IMR-90 (cell line): ENCODE data around the gene FOXN3. TPM values are rescaled to one million over a fixed set of nuclear protein-coding genes. Genes with fewer than 3 reads are reported as not detected.

Experiments used
- ATAC-seq: fragments of 200-7000 bp; cut with Tn5 transposase; 2 replicates; pipeline ENCODE4 v1.9.1; 2020; ENCODE audit warnings: low read depth, mild to moderate bottlenecking, moderate library complexity
- BruUV-seq: library from RNA; stranded (reverse); fragments of 400-500 nt; replicated peaks from 2 replicates; lab custom pipeline; 2021; lab: Mats Ljungman, UMichigan
- CTCF ChIA-PET: fragments of 300-600 bp; formaldehyde crosslinking; extraction: SDS; loops from one replicate; lab custom pipeline; 2021; ENCODE audit warnings: antibody characterized with exemption; lab: Yijun Ruan, JAX
- POLR2A ChIA-PET: fragments of 300-600 bp; sonication (Branson Sonifier 250); formaldehyde crosslinking; loops from one replicate; lab custom pipeline; 2022; ENCODE audit warnings: antibody characterized with exemption; ENCODE audit not compliant: unreplicated experiment; lab: Charles Lee
- DNase-seq: peaks from one replicate; pipeline ENCODE4 v3.0.0; 2013
- H2AFZ ChIP-seq: replicated peaks from 2 replicates; pipeline ENCODE3; 2013; ENCODE audit warnings: low read length, mild to moderate bottlenecking; ENCODE audit not compliant: poor library complexity
- H2AK5ac ChIP-seq: 2 replicates; pipeline ENCODE4 v1.6.1; 2013; ENCODE audit warnings: low read depth, low read length, inconsistent platforms
- H2AK9ac ChIP-seq: replicated peaks from 2 replicates; pipeline ENCODE3; 2013; ENCODE audit warnings: mild to moderate bottlenecking, low read depth, low read length, moderate library complexity; ENCODE audit not compliant: poor library complexity
- H2BK120ac ChIP-seq: 2 replicates; pipeline ENCODE4 v1.6.1; 2013; ENCODE audit warnings: low read depth, low read length, inconsistent platforms
- H2BK15ac ChIP-seq: 3 replicates; pipeline ENCODE4 v1.6.1; 2013; ENCODE audit warnings: low read depth, low read length, inconsistent platforms
- H2BK20ac ChIP-seq: 2 replicates; pipeline ENCODE4 v1.6.1; 2013; ENCODE audit warnings: low read depth, mild to moderate bottlenecking, inconsistent platforms, low read length, moderate library complexity
- H2BK5ac ChIP-seq: 2 replicates; pipeline ENCODE4 v1.6.1; 2013; ENCODE audit warnings: mild to moderate bottlenecking, low read depth, low read length, inconsistent platforms; ENCODE audit not compliant: poor library complexity, severe bottlenecking
- H3K14ac ChIP-seq: replicated peaks from 2 replicates; pipeline ENCODE4 v1.6.1; 2013; ENCODE audit warnings: low read depth, low read length, inconsistent platforms
- H3K18ac ChIP-seq: 2 replicates; pipeline ENCODE4 v1.6.1; 2013; ENCODE audit warnings: low read depth, low read length, control low read depth
- H3K23ac ChIP-seq: 2 replicates; pipeline ENCODE4 v1.6.1; 2013; ENCODE audit warnings: low read depth, low read length, inconsistent platforms
- H3K27ac ChIP-seq: 2 replicates; pipeline ENCODE4 v1.5.1; 2013; ENCODE audit warnings: mild to moderate bottlenecking, control low read depth, low read length; ENCODE audit not compliant: insufficient read depth
- H3K27me3 ChIP-seq: 2 replicates; pipeline ENCODE4 v1.6.1; 2013; ENCODE audit warnings: low read length; ENCODE audit not compliant: control insufficient read depth, insufficient read depth
- H3K36me3 ChIP-seq: 2 replicates; pipeline ENCODE4 v1.6.1; 2013; ENCODE audit warnings: low read length, mixed read lengths; ENCODE audit not compliant: control insufficient read depth, insufficient read depth
- H3K4ac ChIP-seq: 2 replicates; pipeline ENCODE4 v1.6.1; 2013; ENCODE audit warnings: low read depth, low read length, inconsistent platforms
- H3K4me1 ChIP-seq: 2 replicates; pipeline ENCODE4 v1.6.1; 2013; ENCODE audit warnings: low read length, mixed read lengths; ENCODE audit not compliant: control insufficient read depth, insufficient read depth
- H3K4me2 ChIP-seq: 2 replicates; pipeline ENCODE4 v1.6.1; 2013; ENCODE audit warnings: low read depth, mild to moderate bottlenecking, control low read depth, low read length, moderate library complexity
- H3K4me3 ChIP-seq: 2 replicates; pipeline ENCODE4 v1.5.1; 2013; ENCODE audit warnings: low read depth, mild to moderate bottlenecking, control low read depth, low read length, moderate library complexity; ENCODE audit not compliant: insufficient read depth
- H3K56ac ChIP-seq: 2 replicates; pipeline ENCODE4 v1.6.1; 2013; ENCODE audit warnings: low read length, inconsistent platforms; ENCODE audit not compliant: insufficient read depth; ENCODE audit errors: extremely low read depth
- H3K79me1 ChIP-seq, 2 experiments: 2 replicates each; pipeline ENCODE4 v1.6.1; 2013; ENCODE audit warnings: low read length in 2 of 2, inconsistent platforms in 1 of 2, low read depth in 1 of 2
- H3K9ac ChIP-seq: 2 replicates; pipeline ENCODE4 v1.6.1; 2013; ENCODE audit warnings: low read depth, low read length, control low read depth
- H3K9me1 ChIP-seq: 2 replicates; pipeline ENCODE4 v1.6.1; 2013; ENCODE audit warnings: low read length, inconsistent platforms; ENCODE audit not compliant: insufficient read depth
- H3K9me3 ChIP-seq: 2 replicates; pipeline ENCODE4 v1.6.1; 2013; ENCODE audit warnings: low read length; ENCODE audit not compliant: control insufficient read depth, insufficient read depth
- H4K20me1 ChIP-seq: 2 replicates; pipeline ENCODE4 v1.6.1; 2013; ENCODE audit warnings: low read length, inconsistent platforms; ENCODE audit not compliant: insufficient read depth
- H4K5ac ChIP-seq: 2 replicates; pipeline ENCODE4 v1.6.1; 2013; ENCODE audit warnings: mild to moderate bottlenecking, low read depth, low read length, control low read depth
- H4K8ac ChIP-seq, 2 experiments: 2 replicates each; pipeline ENCODE4 v1.6.1; 2013; ENCODE audit warnings: low read depth in 2 of 2, low read length in 2 of 2, control low read depth in 1 of 2, inconsistent platforms in 1 of 2
- H4K91ac ChIP-seq: 2 replicates; pipeline ENCODE4 v1.6.1; 2013; ENCODE audit warnings: low read depth, low read length, inconsistent platforms; ENCODE audit not compliant: insufficient read depth
- BHLHE40 ChIP-seq: fragments of 150-350 bp; IDR thresholded peaks from 2 replicates; pipeline ENCODE4 v1.6.1; 2016; ENCODE audit warnings: mild to moderate bottlenecking, low read depth, low read length
- CEBPB ChIP-seq: IDR thresholded peaks from 2 replicates; pipeline ENCODE4 v1.6.1; 2012; ENCODE audit warnings: low read depth, low read length, improper control_type of control experiment
- CHD1 ChIP-seq: IDR thresholded peaks from 2 replicates; pipeline ENCODE4 v1.6.1; 2012; ENCODE audit warnings: low read depth, low read length, improper control_type of control experiment
- ELK1 ChIP-seq: fragments of 150-350 bp; IDR thresholded peaks from 2 replicates; pipeline ENCODE4 v1.6.1; 2016; ENCODE audit warnings: low read depth, mild to moderate bottlenecking, low read length, moderate library complexity, borderline replicate concordance
- FOS ChIP-seq: fragments of 150-350 bp; IDR thresholded peaks from 2 replicates; pipeline ENCODE4 v1.6.1; 2016; ENCODE audit warnings: low read depth, low read length
- MAFK ChIP-seq: IDR thresholded peaks from 2 replicates; pipeline ENCODE4 v1.6.1; 2012; ENCODE audit warnings: low read depth, low read length, improper control_type of control experiment
- MAZ ChIP-seq: IDR thresholded peaks from 2 replicates; pipeline ENCODE4 v1.6.1; 2012; ENCODE audit warnings: low read depth, mild to moderate bottlenecking, low read length, improper control_type of control experiment, moderate library complexity, borderline replicate concordance
- MXI1 ChIP-seq: IDR thresholded peaks from 2 replicates; pipeline ENCODE4 v1.6.1; 2012; ENCODE audit warnings: low read depth, mild to moderate bottlenecking, low read length, moderate library complexity, borderline replicate concordance
- NFE2L2 ChIP-seq: fragments of 150-350 bp; IDR thresholded peaks from 2 replicates; pipeline ENCODE4 v1.6.1; 2016; ENCODE audit warnings: low read depth, mild to moderate bottlenecking, low read length
- POLR2A ChIP-seq: IDR thresholded peaks from 2 replicates; pipeline ENCODE4 v1.6.1; 2012; ENCODE audit warnings: mild to moderate bottlenecking, low read depth, low read length
- RAD21 ChIP-seq: IDR thresholded peaks from 2 replicates; pipeline ENCODE4 v1.6.1; 2012; ENCODE audit warnings: low read length, improper control_type of control experiment
- RCOR1 ChIP-seq: IDR thresholded peaks from 2 replicates; pipeline ENCODE4 v1.6.1; 2012; ENCODE audit warnings: mild to moderate bottlenecking, low read length, improper control_type of control experiment; ENCODE audit not compliant: insufficient replicate concordance
- RFX5 ChIP-seq: IDR thresholded peaks from 2 replicates; pipeline ENCODE4 v1.8.0; 2012; ENCODE audit warnings: low read depth, mild to moderate bottlenecking, low read length, moderate library complexity
- SMC3 ChIP-seq: fragments of 150-350 bp; IDR thresholded peaks from 2 replicates; pipeline ENCODE4 v1.6.1; 2016; ENCODE audit warnings: low read depth, mild to moderate bottlenecking, antibody characterized with exemption, low read length, moderate library complexity
- WGBS, 2 experiments: methylation state at CpG; one replicate each; pipeline versions ENCODE4 v1.1.5 to v1.1.7; 2013; ENCODE audit warnings: missing lambda C conversion rate in 2 of 2; ENCODE audit not compliant: insufficient read length in 1 of 2; ENCODE audit errors: extremely low coverage in 2 of 2; 5-methylcytosine and 5-hydroxymethylcytosine counted together
- dilution Hi-C: fragments of 300-500 bp; cut with HindIII; formaldehyde crosslinking; loops from one replicate; pipeline ENCODE4 v1.14.3; 2018; ENCODE audit warnings: low sequenced_read_pairs; ENCODE audit not compliant: unreplicated experiment
- in situ Hi-C: fragments of 300-500 bp; cut with MboI; formaldehyde crosslinking; loops from 3 replicates; pipeline ENCODE4 v1.14.3; 2019; ENCODE audit warnings: low sequenced_read_pairs, inconsistent platforms, mixed read lengths
- intact Hi-C: fragments of 100-400 bp; cut with micrococcal nuclease; formaldehyde crosslinking; loops from 2 replicates; pipeline ENCODE4 v1.10.0; 2022
- polyA plus RNA-seq, 3 experiments: library from polyadenylated mRNA; depleted of rRNA; stranded (reverse); fragments of >200 nt; gene quantifications; 2 replicates each; pipeline ENCODE4 v1.2.3, GENCODE V29; 2012; ENCODE audit warnings: low replicate concordance in 1 of 3
- total RNA-seq: library from RNA; depleted of rRNA; stranded (reverse); fragments of >200 nt; gene quantifications from 2 replicates; pipeline ENCODE4 v1.2.3, GENCODE V29; 2012
- TF ChIP-seq, protein P1 (sequence below): fragments of 150-350 bp; IDR thresholded peaks from 2 replicates; pipeline ENCODE4 v1.6.1; 2017; ENCODE audit warnings: mild to moderate bottlenecking, antibody characterized with exemption, low read length, low read depth
- TF ChIP-seq, protein P2 (sequence below): conservative IDR thresholded peaks from 2 replicates; pipeline ENCODE4 v1.5.1; 2012; ENCODE audit warnings: mild to moderate bottlenecking, low read depth, low read length, improper control_type of control experiment

The FOXN3 gene
- total and polyA plus RNA-seq, 2 of the 4 experiments (the other 2 are of a cell fraction), result 22.6 to 33.7 TPM

DNA sequence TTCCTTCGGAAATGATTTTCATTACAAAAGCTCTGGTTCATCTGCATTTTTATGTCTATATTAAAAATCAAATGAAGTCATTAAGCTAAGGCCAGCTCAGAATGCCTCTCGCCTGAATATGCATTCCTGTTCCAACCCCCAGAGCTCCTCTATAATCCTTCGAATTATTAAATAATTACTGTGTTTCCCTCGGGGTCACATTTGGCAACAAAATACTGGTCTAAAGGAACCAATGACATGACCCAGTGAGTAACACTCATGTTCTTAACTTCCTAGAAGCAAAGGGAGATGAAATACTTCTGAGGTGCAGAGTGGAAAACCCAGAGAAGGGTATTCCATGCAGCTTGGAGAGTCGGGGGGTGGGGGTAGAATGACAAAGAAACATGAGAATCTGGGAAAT lies 68.3 kb downstream of the FOXN3 start:
- Histone ChIP-seq H3K79me1 (peaks cover 52 to 68% of the 10 kb centered on the region in 2 experiments), H4K8ac (no peak overlapping the region), H3K14ac (no peak overlapping the region), H3K56ac (no peak overlapping the region), H2BK15ac (no peak overlapping the region), H2BK120ac (no peak overlapping the region), H3K4me1 (peaks cover 16% of the 10 kb centered on the region), H3K23ac (no peak overlapping the region), H3K9me3 (no peaks in the 10 kb centered on the region), H4K20me1 (no peaks in the 10 kb centered on the region), H2BK5ac (no peak overlapping the region), H3K27ac (no peak overlapping the region), H3K4ac (no peak overlapping the region), H2AFZ (no peak overlapping the region), H2AK9ac (no peak overlapping the region), H2AK5ac (no peak overlapping the region), H3K4me2 (no peak overlapping the region), H4K91ac (no peak overlapping the region), H2BK20ac (no peak overlapping the region), H3K4me3 (no peak overlapping the region), H3K18ac (no peak overlapping the region), H3K36me3 (peaks cover 22% of the 10 kb centered on the region), H3K9ac (no peak overlapping the region), H4K5ac (no peak overlapping the region), H3K27me3 (no peaks in the 10 kb centered on the region), H3K9me1 (peaks cover 6% of the 10 kb centered on the region)
- in situ Hi-C loops (no loop called here), intact Hi-C loops (no loop called here), dilution Hi-C loops (no loop called here)
- no peak for DNase-seq
- ATAC-seq, result no peak
- CTCF ChIA-PET, result no interaction called here
- POLR2A ChIA-PET, result interaction anchor here (0.6 kb wide), 1 partner anchor 11 kb away, joined by 4 read pairs; no protein-coding TSS in a partner anchor
- BruUV-seq, result no TSS peak
- TF ChIP-seq MAFK (no peak), MXI1 (no peak), RFX5 (no peak), MAZ (no peak), NFE2L2 (no peak), RCOR1 (no peak), CEBPB (no peak), ELK1 (no peak), FOS (no peak), CHD1 (no peak), SMC3 (no peak), BHLHE40 (no peak), POLR2A (no peak), RAD21 (no peak)
- TF ChIP-seq, protein P1, sequence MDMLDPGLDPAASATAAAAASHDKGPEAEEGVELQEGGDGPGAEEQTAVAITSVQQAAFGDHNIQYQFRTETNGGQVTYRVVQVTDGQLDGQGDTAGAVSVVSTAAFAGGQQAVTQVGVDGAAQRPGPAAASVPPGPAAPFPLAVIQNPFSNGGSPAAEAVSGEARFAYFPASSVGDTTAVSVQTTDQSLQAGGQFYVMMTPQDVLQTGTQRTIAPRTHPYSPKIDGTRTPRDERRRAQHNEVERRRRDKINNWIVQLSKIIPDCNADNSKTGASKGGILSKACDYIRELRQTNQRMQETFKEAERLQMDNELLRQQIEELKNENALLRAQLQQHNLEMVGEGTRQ, result no peak
- TF ChIP-seq, protein P2, sequence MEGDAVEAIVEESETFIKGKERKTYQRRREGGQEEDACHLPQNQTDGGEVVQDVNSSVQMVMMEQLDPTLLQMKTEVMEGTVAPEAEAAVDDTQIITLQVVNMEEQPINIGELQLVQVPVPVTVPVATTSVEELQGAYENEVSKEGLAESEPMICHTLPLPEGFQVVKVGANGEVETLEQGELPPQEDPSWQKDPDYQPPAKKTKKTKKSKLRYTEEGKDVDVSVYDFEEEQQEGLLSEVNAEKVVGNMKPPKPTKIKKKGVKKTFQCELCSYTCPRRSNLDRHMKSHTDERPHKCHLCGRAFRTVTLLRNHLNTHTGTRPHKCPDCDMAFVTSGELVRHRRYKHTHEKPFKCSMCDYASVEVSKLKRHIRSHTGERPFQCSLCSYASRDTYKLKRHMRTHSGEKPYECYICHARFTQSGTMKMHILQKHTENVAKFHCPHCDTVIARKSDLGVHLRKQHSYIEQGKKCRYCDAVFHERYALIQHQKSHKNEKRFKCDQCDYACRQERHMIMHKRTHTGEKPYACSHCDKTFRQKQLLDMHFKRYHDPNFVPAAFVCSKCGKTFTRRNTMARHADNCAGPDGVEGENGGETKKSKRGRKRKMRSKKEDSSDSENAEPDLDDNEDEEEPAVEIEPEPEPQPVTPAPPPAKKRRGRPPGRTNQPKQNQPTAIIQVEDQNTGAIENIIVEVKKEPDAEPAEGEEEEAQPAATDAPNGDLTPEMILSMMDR, result no peak
- no CpG with 5 or more reads among the region's 5 CpGs for WGBS, 2 experiments
